HFF-Myc (cell line): ENCODE data around the gene MAB21L1.

Experiments
- DNase-seq: peaks from one replicate; pipeline ENCODE4 v3.0.0-alpha.2; 2011; ENCODE audit warnings: low read depth; ENCODE audit errors: extremely low read depth
- H3K4me3 ChIP-seq: replicated peaks from 2 replicates; pipeline ENCODE4 v1.5.1; 2011; ENCODE audit warnings: low read depth, mild to moderate bottlenecking, control low read depth, low read length
- TF ChIP-seq, protein P1 (sequence below): IDR thresholded peaks from 2 replicates; pipeline ENCODE4 v1.5.1; 2012; ENCODE audit warnings: mild to moderate bottlenecking, low read depth, low read length, control low read depth; ENCODE audit errors: missing control alignments

Gene MAB21L1

DNA sequence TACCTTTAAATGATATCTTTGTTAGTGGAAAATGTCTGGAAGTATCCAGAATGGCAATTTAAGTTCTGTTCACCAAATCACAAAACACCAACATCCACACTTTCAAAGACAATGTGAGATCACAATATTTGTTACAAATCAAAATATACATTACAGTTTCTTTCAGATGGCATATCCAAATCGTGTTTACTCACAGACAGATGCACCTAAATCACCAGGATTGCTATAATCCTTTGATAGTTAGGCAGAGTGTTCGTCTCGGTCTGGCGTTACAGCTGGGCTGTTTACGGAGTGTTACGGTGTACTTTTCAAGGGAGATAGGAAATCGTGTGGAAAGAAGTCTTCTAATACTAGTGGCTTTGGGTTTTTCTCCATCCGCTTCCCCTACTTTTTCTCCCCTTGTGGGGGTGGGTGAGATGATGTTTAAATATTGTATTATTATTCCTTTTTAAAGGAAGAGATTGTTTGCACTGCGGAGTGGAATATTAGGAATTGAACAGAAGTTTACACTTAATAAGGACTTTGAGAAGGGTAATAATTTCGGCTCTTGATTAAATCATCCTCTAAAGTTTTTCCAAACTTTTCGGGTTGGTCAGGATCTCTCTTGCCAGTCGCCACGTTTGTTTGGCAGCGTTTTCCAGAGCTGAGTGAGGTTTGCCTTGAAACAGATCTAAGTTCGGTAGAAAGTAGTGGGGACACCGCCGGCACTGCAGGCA lies 1.8 kb downstream of the MAB21L1 start:
- TF ChIP-seq, protein P1, sequence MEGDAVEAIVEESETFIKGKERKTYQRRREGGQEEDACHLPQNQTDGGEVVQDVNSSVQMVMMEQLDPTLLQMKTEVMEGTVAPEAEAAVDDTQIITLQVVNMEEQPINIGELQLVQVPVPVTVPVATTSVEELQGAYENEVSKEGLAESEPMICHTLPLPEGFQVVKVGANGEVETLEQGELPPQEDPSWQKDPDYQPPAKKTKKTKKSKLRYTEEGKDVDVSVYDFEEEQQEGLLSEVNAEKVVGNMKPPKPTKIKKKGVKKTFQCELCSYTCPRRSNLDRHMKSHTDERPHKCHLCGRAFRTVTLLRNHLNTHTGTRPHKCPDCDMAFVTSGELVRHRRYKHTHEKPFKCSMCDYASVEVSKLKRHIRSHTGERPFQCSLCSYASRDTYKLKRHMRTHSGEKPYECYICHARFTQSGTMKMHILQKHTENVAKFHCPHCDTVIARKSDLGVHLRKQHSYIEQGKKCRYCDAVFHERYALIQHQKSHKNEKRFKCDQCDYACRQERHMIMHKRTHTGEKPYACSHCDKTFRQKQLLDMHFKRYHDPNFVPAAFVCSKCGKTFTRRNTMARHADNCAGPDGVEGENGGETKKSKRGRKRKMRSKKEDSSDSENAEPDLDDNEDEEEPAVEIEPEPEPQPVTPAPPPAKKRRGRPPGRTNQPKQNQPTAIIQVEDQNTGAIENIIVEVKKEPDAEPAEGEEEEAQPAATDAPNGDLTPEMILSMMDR, result no peak
- H3K4me3 ChIP-seq, result peak overlapping the region; percentile 76
- DNase-seq, result no peak

DNA sequence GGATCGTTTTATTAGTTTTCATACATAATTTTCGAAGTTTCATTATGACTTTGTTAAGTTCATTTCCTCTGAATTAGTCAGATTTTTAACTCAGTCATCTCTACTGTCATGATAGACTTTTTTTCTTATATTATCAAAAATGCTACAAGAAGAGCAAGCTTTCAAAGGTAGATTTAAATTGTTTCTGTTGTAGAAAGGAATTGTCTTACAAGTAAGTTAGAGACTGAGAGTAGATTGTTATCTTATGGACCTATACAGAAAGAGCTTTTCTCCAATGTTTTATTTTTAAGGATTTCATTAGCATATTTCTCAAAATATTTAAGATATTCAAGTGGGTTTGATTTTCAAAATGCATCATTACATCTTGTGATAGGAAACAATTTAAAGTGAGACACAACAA lies 2.7 kb downstream of the MAB21L1 start:
- no peak for DNase-seq
- peak overlapping the region; percentile 76 for H3K4me3 ChIP-seq
- TF ChIP-seq, protein P1, result no peak

DNA sequence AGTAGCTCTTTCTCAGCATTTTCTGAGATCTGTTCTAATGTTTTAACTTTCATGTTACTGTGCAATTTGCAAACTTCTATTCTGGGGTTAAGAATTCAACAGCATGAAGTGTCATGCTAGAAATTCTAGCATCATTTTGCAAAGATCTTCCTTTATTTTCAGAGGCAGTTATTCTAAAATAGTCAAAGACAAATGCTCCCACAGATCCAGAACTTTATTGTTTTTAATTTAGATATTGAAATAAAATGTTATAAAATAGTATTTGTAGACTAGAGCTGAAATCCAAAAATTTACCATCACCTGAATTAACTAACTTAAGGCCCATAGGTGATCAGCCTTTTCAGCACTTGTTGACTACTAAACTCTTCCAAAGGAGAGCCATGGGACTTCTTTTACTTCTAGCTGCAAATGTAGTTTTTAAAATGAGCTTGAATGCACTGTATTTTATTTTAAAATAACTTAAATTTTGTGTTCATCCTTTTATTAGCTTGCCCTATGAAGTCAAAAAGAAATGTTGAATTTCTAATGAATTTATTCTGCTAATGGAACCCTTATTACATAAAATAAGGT lies 3.2 kb downstream of the MAB21L1 start:
- H3K4me3 ChIP-seq, result peak overlapping the region; percentile 76
- DNase-seq, result no peak
- TF ChIP-seq, protein P1, result no peak

DNA sequence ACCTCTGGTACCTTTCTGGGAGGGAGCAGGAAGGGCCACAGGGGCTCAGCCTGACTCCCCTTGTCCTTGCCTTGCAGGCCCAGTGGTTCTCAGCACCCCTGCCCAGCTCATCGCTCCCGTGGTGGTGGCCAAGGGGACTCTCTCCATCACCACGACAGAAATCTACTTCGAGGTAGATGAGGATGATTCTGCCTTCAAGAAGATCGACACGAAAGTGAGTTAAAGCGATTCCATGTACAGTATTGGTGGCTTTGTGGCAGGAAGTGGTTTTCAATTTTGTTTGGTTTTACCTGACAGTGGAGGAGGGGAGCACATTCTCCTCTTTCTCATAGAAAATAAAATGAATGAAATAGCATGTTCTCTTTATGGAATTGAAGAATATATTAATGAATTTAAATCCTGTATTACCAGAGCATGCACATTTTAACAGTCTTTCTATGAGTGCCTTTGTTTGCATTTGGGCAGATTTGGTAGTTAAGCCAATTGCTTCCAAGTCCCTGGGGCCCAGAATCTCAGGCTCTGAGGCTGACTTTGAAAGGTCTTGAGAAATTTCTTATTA lies 4.1 kb downstream of the MAB21L1 start:
- DNase-seq, result no peak
- TF ChIP-seq, protein P1, result no peak
- peak overlapping the region; percentile 76 for H3K4me3 ChIP-seq

DNA sequence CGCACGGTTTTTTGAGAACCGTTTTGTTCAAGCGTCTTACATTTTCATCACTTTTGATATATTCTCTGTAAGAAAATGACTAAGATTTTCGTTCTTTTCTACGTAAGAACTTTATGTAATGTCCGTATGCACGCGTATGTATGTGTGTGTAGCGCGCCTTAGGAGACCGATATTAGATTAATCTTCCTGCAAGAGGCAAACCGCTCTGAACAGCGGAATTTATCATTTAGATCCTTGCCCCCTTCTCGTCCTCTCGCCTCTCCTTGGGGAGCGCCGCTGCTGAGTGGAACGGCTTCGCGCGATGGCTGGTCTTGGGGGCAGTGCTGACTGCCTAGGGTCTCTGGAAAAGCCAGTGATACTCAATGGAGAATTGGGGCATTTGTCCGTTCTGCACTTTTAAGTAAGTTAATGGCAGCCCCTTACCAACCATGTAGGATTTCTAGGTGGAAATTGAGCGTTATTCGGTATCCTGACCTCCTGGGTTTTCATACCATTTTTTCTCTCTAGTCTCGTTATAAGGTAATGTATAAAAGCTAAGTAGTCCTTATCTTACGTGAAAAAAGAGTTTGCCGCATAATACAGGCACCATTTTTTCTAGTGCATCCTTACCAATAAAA lies 4.7 kb downstream of the MAB21L1 start:
- TF ChIP-seq, protein P1, result no peak
- peak overlapping the region; percentile 76 for H3K4me3 ChIP-seq
- DNase-seq, result no peak

DNA sequence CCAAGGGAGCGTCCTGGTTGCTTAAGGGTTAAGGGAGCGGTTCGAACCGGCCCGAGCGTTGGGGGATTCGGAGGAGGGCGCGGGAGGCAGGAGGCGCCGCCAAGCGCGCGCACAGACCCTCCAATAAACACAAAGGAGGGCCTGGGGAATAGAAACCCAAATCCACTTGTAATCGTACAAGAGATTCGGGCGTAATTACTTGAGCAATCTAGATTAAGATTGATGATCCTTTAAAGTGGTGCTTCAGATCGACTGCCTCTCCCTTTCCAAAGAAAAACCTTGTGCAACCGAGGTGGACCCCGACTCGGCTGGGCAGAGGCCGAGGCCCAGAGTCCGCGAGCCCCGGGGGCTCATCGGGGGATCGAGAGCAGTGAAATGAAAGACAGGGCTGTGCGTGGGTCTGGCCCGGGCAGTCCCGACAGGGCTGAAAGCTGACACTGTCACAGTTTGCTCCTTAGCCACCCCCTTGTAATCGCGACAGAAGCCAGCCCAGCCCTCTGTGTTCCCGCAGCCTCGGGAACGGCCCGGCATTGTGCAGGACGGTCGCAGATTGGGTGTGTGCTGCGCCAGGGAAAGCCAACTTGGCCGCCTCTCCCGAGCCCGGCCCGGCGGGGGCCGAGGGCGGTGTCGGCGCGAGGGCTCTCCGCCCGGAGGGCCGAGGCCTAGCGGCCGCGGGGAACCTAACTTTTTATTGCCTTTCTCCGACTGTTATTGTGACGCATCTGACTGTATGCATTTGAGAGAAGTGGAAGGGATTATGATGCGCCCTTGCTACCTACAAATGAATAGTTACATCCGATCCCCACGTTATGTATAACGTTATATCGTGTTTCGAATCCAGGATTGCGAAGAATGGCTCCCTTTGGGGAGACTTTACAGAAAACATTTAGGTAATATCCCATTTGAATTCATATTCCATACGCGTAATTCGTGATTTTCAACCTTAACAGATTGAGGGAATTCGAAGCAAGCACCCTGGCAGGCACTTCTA lies 5.5 kb downstream of the MAB21L1 start:
- TF ChIP-seq, protein P1, result no peak
- no peak for DNase-seq
- H3K4me3 ChIP-seq, result peak overlapping the region; percentile 76
